Lower leg skin (tissue), 3 donors: Measurements from ENCODE around the gene RTN4RL2.

Experiments
- CTCF ChIP-seq, 3 donors: fragments of 450-650 bp; IDR thresholded peaks; one replicate each; pipeline ENCODE4 v1.5.1; 2016; ENCODE audit warnings: antibody characterized with exemption in 3 of 3, mild to moderate bottlenecking in 3 of 3, moderate library complexity in 2 of 3
- POLR2A ChIP-seq, 2 donors: fragments of 450-650 bp; IDR thresholded peaks; one replicate each; pipeline ENCODE4 v1.6.1; 2016 to 2017; ENCODE audit warnings: antibody characterized with exemption in 2 of 2, mild to moderate bottlenecking in 1 of 2, moderate library complexity in 1 of 2

GRCh38 chr11:57500926-57501325, 40.6 kb downstream of the RTN4RL2 start:
- TF ChIP-seq CTCF (IDR thresholded peaks at IDR 0.05): no peak
- no peak for TF ChIP-seq POLR2A (IDR thresholded peaks at IDR 0.05)
